Mesenteric fat pad (tissue), 1 donor: ENCODE data around the gene SLC6A18. TPM values are rescaled to one million over a fixed set of nuclear protein-coding genes. Genes with fewer than 3 reads are reported as not detected.
"Not testable (repeated sequence)": the region's sequence is repeated elsewhere in the genome, so short reads cannot be mapped to it uniquely, and the experiment has no call there.

Experiments
- DNase-seq: peaks from one replicate; pipeline ENCODE4 v3.0.0-alpha.2; 2020; ENCODE audit warnings: low spot score
- total RNA-seq: library from RNA; stranded (reverse); fragmentation: NEBNext Ultra II Directional; extraction: Animal tissue kit (Norgen Biotek cat#: 25700); gene quantifications from one replicate; pipeline ENCODE4 v1.2.1, GENCODE V29; 2021
- donor health status: DM: yes; HTN: yes; CAD: no.

SLC6A18 gene
- total RNA-seq, 1 donor from 2014 or later: not detected

GRCh38 chr5:1215320-1216096, 9.7 kb upstream of the SLC6A18 start:
- DNase-seq: no peak

GRCh38 chr5:1216211-1216917, 8.8 kb upstream of the SLC6A18 start:
- DNase-seq: no peak

- DNase-seq: no peak
These were observed 8.3 kb upstream of the SLC6A18 start for GRCh38 chr5:1216918-1217295.

GRCh38 chr5:1217596-1218206, 7.5 kb upstream of the SLC6A18 start:
- DNase-seq: no peak

GRCh38 chr5:1218351-1219080, 6.7 kb upstream of the SLC6A18 start:
- DNase-seq: no peak

- DNase-seq: no peak
These were observed 5.9 kb upstream of the SLC6A18 start for GRCh38 chr5:1219098-1219767.

- DNase-seq: no peak
These were observed 5.4 kb upstream of the SLC6A18 start for GRCh38 chr5:1219768-1220100.

- DNase-seq: no peak
These were observed 4.8 kb upstream of the SLC6A18 start for GRCh38 chr5:1220351-1220750.

GRCh38 chr5:1220831-1221230, 4.3 kb upstream of the SLC6A18 start:
- no peak for DNase-seq

GRCh38 chr5:1221721-1222120, 3.5 kb upstream of the SLC6A18 start:
- DNase-seq: no peak

GRCh38 chr5:1222147-1222546, 3.0 kb upstream of the SLC6A18 start:
- DNase-seq: no peak

- no peak for DNase-seq
These were observed 2.4 kb upstream of the SLC6A18 start for GRCh38 chr5:1222621-1223277.

GRCh38 chr5:1223278-1223670, 1.9 kb upstream of the SLC6A18 start:
- no peak for DNase-seq

- no peak for DNase-seq
These were observed 550 bp upstream of the SLC6A18 start for GRCh38 chr5:1224631-1225030.

GRCh38 chr5:1226231-1226630, 1.1 kb downstream of the SLC6A18 start:
- DNase-seq: no peak

- DNase-seq: no peak
These were observed 1.8 kb downstream of the SLC6A18 start for GRCh38 chr5:1226839-1227581.

- DNase-seq: no peak
These were observed 2.5 kb downstream of the SLC6A18 start for GRCh38 chr5:1227667-1228066.

GRCh38 chr5:1228120-1228519, 2.9 kb downstream of the SLC6A18 start:
- no peak for DNase-seq

- not testable (repeated sequence) for DNase-seq
These were observed 3.8 kb downstream of the SLC6A18 start for GRCh38 chr5:1229023-1229422.

GRCh38 chr5:1229822-1230221, 4.6 kb downstream of the SLC6A18 start:
- DNase-seq: no peak
